Endodermal cell (in vitro differentiated cells): ENCODE results near the gene SIRT7. TPM values are rescaled to one million over a fixed set of nuclear protein-coding genes. Genes with fewer than 3 reads are reported as not detected.

ENCODE experiments used
- DNase-seq: peaks from one replicate; pipeline ENCODE4 v3.0.0-alpha.2; 2017
- H3K27ac ChIP-seq: 2 replicates; pipeline ENCODE4 v1.5.1; 2013; ENCODE audit warnings: mild to moderate bottlenecking, low read depth, low read length, moderate library complexity
- H3K27me3 ChIP-seq: 2 replicates; pipeline ENCODE4 v1.6.1; 2013; ENCODE audit warnings: mild to moderate bottlenecking, low read length, moderate library complexity; ENCODE audit not compliant: insufficient read depth, control insufficient read depth, poor library complexity, severe bottlenecking
- H3K36me3 ChIP-seq: 2 replicates; pipeline ENCODE4 v1.7.0; 2013; ENCODE audit warnings: mild to moderate bottlenecking, low read length, moderate library complexity; ENCODE audit not compliant: control insufficient read depth, insufficient read depth
- H3K4me1 ChIP-seq: one replicate; pipeline ENCODE4 v1.7.0; 2013; ENCODE audit warnings: low read length; ENCODE audit not compliant: control insufficient read depth, insufficient read depth
- H3K4me3 ChIP-seq: 2 replicates; pipeline ENCODE4 v1.5.1; 2013; ENCODE audit warnings: mild to moderate bottlenecking, low read length, moderate library complexity
- H3K9ac ChIP-seq: 2 replicates; pipeline ENCODE4 v1.6.1; 2013; ENCODE audit warnings: mild to moderate bottlenecking, low read length, moderate library complexity; ENCODE audit not compliant: poor library complexity, severe bottlenecking; ENCODE audit errors: extremely low read depth
- H3K9me3 ChIP-seq: 2 replicates; pipeline ENCODE4 v1.6.1; 2013; ENCODE audit warnings: mild to moderate bottlenecking, low read length, moderate library complexity; ENCODE audit not compliant: control insufficient read depth
- H3K27ac Mint-ChIP-seq: 2 replicates; pipeline ENCODE4 v1.8.0; 2020; ENCODE audit warnings: mixed read lengths
- H3K27me3 Mint-ChIP-seq: 2 replicates; pipeline ENCODE4 v1.8.0; 2021; ENCODE audit warnings: mild to moderate bottlenecking, mixed read lengths; ENCODE audit not compliant: insufficient read depth
- H3K36me3 Mint-ChIP-seq: 2 replicates; pipeline ENCODE4 v1.8.0; 2020; ENCODE audit warnings: low read depth, mixed read lengths
- H3K4me1 Mint-ChIP-seq: 2 replicates; pipeline ENCODE4 v1.8.0; 2020; ENCODE audit warnings: mixed read lengths
- H3K4me3 Mint-ChIP-seq: 2 replicates; pipeline ENCODE4 v1.8.0; 2020; ENCODE audit warnings: mild to moderate bottlenecking, moderate library complexity, mixed read lengths
- H3K9me3 Mint-ChIP-seq: 2 replicates; pipeline ENCODE4 v1.8.0; 2020; ENCODE audit warnings: mild to moderate bottlenecking, mixed read lengths
- WGBS, 2 experiments: methylation state at CpG; one replicate each; pipeline versions ENCODE4 v1.1.5 to v1.1.7; 2013; ENCODE audit warnings: missing lambda C conversion rate in 2 of 2, mixed read lengths in 1 of 2; ENCODE audit not compliant: insufficient coverage in 1 of 2, insufficient read length in 1 of 2; 5-methylcytosine and 5-hydroxymethylcytosine counted together
- total RNA-seq, 2 donors: library from RNA; stranded (reverse); fragmentation: NEBNext Ultra II Directional in 1 of 2; extraction: Animal tissue kit (Norgen Biotek cat#: 25700) in 1 of 2; gene quantifications; 2 replicates in 1 of 2; 3 replicates in 1 of 2; pipeline ENCODE4 v1.2.1, GENCODE V29; 2021
- TF ChIP-seq, protein P1 (sequence below): fragments of 200-600 bp; sonication (generic); conservative IDR thresholded peaks from 2 replicates; pipeline ENCODE4 v1.5.0; 2021; ENCODE audit warnings: antibody characterized with exemption, mild to moderate bottlenecking

The SIRT7 gene
- total RNA-seq, 2 donors from 2014 or later = 21.8 to 22.1 TPM

GRCh38 chr17:81923302-81924260 is 5.6 kb upstream of the SIRT7 start:
- TF ChIP-seq, protein P1, sequence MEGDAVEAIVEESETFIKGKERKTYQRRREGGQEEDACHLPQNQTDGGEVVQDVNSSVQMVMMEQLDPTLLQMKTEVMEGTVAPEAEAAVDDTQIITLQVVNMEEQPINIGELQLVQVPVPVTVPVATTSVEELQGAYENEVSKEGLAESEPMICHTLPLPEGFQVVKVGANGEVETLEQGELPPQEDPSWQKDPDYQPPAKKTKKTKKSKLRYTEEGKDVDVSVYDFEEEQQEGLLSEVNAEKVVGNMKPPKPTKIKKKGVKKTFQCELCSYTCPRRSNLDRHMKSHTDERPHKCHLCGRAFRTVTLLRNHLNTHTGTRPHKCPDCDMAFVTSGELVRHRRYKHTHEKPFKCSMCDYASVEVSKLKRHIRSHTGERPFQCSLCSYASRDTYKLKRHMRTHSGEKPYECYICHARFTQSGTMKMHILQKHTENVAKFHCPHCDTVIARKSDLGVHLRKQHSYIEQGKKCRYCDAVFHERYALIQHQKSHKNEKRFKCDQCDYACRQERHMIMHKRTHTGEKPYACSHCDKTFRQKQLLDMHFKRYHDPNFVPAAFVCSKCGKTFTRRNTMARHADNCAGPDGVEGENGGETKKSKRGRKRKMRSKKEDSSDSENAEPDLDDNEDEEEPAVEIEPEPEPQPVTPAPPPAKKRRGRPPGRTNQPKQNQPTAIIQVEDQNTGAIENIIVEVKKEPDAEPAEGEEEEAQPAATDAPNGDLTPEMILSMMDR = no peak
- no peaks in the 10 kb centered on the region for H3K9me3 Mint-ChIP-seq
- H3K36me3 Mint-ChIP-seq = peaks cover 28% of the 10 kb centered on the region
- Histone ChIP-seq H3K9me3 (no peaks in the 10 kb centered on the region), H3K27me3 (peaks cover 4% of the 10 kb centered on the region), H3K4me3 (peak overlapping the region; percentile 55), H3K9ac (peak overlapping the region; percentile 47), H3K4me1 (peaks cover 17% of the 10 kb centered on the region), H3K27ac (peak overlapping the region; percentile 63), H3K36me3 (peaks cover 21% of the 10 kb centered on the region)
- no peaks in the 10 kb centered on the region for H3K27me3 Mint-ChIP-seq
- peaks cover 25% of the 10 kb centered on the region for H3K4me1 Mint-ChIP-seq
- H3K27ac Mint-ChIP-seq = peak overlapping the region; percentile 92
- peak; percentile 94 for DNase-seq
- 33 to 44% methylated on average over 11 to 32 of the region's 32 CpGs for WGBS, 2 experiments
- peak overlapping the region; percentile 88 for H3K4me3 Mint-ChIP-seq

DNA sequence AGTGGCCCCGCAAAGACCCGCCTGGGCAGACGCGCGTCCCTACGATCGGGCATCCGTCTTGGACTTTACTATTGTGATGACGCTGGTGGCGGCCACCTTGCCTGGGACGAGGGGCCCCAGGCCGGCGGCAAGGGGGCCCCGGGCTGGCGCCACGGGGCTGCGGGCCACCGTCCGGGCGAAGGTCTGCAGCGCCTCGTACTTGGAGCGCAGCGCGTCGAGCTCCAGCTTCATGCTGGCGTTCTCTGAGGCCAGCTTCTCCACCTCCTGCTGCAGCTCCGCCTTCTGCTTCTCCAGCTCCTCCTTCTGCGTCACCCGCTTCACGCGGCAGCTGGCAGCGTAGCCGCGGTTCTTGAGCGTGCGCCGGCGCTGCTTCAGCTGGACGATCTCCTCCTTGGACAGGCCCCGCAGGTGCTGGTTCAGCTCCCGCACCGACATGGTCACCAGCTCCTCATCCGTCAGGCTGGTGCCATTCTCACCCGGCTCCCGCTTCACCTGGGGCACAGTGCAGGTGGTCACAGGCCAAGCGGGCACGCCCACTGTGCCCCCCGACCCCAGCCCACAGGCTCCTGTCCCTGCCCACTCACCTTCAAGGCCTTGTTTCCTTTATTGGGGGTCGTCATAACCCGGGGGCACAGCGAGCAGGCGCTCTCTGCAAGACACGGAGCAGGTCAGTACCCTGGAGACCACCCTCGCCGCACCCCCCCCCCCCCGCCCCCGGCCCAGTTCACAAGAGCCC is 4.8 kb upstream of the SIRT7 start:
- H3K27me3 ChIP-seq = no peaks in the 10 kb centered on the region
- Mint-ChIP-seq H3K27ac (peak overlapping the region; percentile 92), H3K27me3 (no peaks in the 10 kb centered on the region), H3K4me3 (peak overlapping the region; percentile 88), H3K36me3 (peaks cover 28% of the 10 kb centered on the region), H3K9me3 (no peaks in the 10 kb centered on the region), H3K4me1 (peaks cover 25% of the 10 kb centered on the region)
- TF ChIP-seq, protein P1 = no peak
- peaks cover 21% of the 10 kb centered on the region for H3K36me3 ChIP-seq
- peaks cover 15% of the 10 kb centered on the region for H3K4me1 ChIP-seq
- H3K9me3 ChIP-seq = no peaks in the 10 kb centered on the region
- no peak overlapping the region for H3K4me3 ChIP-seq
- WGBS, 2 experiments = 92 to 97% methylated on average over 43 to 56 of the region's 58 CpGs
- H3K9ac ChIP-seq = no peak overlapping the region
- no peak overlapping the region for H3K27ac ChIP-seq
- no peak for DNase-seq

GRCh38 chr17:81921996-81922565 is 4.1 kb upstream of the SIRT7 start:
- H3K9ac ChIP-seq = no peak overlapping the region
- H3K27ac ChIP-seq = no peak overlapping the region
- H3K9me3 ChIP-seq = no peaks in the 10 kb centered on the region
- peaks cover 21% of the 10 kb centered on the region for H3K36me3 ChIP-seq
- no peak overlapping the region for H3K4me3 Mint-ChIP-seq
- no peak overlapping the region for H3K4me3 ChIP-seq
- TF ChIP-seq, protein P1 = no peak
- no peaks in the 10 kb centered on the region for H3K9me3 Mint-ChIP-seq
- no peaks in the 10 kb centered on the region for H3K27me3 Mint-ChIP-seq
- H3K27me3 ChIP-seq = no peaks in the 10 kb centered on the region
- WGBS, 2 experiments = 95% methylated on average over 17 to 23 of the region's 23 CpGs
- H3K36me3 Mint-ChIP-seq = peaks cover 28% of the 10 kb centered on the region
- peaks cover 15% of the 10 kb centered on the region for H3K4me1 ChIP-seq
- H3K4me1 Mint-ChIP-seq = peaks cover 29% of the 10 kb centered on the region
- DNase-seq = no peak
- H3K27ac Mint-ChIP-seq = peak overlapping the region; percentile 45
